Effector CD4-positive, alpha-beta T cell (primary cell): ENCODE measurements around the gene KCNJ14.
A peak's percentile ranks its signal among the peaks of the same experiment; 100 is the strongest.

Source experiments
- DNase-seq: peaks from one replicate; pipeline ENCODE4 v3.0.0-alpha.2; 2020

The KCNJ14 gene

GRCh38 chr19:48510421-48511268 lies 55.3 kb downstream of the KCNJ14 start:
- peak; percentile 79 for DNase-seq

DNA sequence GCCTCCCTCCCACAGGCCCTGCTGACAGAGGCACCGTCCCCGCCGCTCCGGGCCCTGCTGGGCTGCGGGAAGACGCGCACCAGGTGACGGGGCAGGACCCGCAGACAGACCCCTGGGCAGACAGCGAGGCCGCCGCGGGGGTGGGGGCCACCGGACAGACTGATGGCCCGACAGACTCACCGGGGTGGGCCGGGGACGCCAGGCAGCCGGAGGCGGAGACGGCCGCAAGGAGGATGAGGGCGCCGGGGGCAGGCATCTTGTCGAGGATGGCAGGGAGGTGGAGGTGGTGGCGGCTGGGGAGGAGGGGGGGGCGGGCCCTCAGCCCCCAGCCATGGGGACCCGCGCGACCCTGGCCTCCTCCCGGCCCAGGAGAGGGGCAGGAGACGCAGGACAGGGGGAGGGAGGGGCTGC lies 56.0 kb downstream of the KCNJ14 start:
- DNase-seq = no peak

- DNase-seq = peak; percentile 83
Observed at GRCh38 chr19:48511800-48512503, 56.6 kb downstream of the KCNJ14 start, which contains the start of gene LMTK3. TSS of gene LMTK3 (minus strand) at chr19:48511835. CDS start at chr19:48511576, 259 bp downstream.

DNA sequence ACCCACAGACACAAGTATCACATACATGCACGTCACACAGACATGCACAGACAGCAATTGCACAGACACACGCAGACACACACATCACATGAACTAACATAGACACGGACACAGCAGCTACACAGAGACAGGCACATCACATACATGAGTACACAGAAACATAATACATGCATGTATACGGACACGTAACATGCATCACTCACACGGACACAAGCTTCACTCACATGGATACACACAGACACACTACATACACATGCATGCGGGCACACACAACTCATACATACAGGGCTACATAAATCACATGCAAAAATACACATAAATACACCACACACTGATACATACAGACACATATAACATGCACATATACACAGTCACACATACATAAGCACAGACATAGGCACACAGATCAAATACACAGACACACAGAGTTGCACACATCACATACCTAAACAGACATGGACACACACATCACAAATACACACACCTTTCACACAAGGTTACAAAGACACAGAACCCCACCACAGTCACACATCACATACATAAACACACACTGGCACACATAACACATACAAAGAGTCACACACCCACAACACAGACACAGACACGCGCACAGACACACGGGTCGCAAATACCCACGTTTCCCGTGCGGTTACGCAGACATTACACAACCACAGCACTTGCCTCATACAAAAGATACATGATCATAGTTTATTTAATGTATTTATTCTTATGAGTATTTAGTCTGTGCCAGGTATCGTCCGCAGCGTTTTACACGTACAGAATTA lies 57.3 kb downstream of the KCNJ14 start:
- DNase-seq = no peak

DNA sequence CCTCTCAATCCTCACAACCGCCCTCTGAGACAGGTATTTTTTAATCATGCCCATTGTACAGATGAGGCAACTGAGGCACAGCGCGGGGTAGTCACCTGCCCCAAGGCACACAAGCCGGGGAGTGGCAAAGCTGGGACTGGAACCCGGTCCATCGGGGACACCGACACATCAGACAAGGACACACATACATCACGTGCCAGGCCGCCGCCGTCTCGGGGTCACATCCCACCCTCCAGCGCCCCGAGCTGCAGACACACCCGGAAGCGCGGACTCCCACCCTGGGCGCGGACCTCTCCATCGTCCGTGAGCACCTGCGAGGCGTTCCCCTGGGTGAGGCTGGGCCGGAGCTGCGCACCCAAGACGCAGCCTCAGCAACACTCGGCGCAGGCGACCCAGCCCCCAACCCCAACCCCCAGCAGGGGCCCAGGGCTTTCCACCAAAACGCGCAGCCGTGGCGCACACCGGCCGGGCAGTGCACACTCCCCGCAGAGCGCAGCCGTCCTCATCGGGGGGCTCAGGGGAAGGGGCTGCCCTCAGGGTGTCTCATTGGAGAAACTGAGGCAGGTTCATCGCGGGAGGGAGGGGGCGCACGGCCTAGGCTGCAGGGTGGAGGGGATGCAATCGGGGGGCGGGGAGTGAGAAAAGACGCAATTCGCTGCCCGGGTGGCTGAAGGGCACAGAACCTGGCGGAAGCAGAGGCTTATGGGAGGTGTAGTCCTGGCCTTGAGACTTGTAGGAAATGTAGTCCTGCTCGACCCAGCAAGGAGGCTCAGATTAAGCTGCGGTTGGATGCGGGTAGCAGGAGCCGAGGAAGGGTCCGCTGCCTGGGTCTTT lies 58.1 kb downstream of the KCNJ14 start:
- peak; percentile 71 for DNase-seq

DNA sequence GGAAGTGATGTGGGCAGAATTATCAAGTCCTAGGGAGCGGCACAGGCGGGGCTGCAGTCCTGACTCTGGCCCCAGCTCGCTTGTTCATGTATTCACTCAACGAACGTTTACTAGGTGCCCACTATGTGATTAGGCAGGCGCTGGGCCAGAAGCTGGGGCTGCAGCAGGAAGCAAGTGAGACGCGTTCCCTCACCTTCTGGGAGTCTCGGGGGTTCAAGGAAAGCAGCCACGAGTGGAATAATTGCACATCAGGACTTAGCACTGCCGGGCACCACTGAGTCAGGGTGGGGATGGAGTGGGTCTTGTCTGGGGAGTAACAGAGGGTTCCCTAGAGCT lies 58.7 kb downstream of the KCNJ14 start:
- no peak for DNase-seq

GRCh38 chr19:48516536-48516935 lies 61.2 kb downstream of the KCNJ14 start:
- no peak for DNase-seq
